Measurements from ENCODE around the gene AKAP14.
"Not testable (repeated sequence)": the region's sequence is repeated elsewhere in the genome, so short reads cannot be mapped to it uniquely, and the experiment has no call there.

AKAP14 gene

DNA sequence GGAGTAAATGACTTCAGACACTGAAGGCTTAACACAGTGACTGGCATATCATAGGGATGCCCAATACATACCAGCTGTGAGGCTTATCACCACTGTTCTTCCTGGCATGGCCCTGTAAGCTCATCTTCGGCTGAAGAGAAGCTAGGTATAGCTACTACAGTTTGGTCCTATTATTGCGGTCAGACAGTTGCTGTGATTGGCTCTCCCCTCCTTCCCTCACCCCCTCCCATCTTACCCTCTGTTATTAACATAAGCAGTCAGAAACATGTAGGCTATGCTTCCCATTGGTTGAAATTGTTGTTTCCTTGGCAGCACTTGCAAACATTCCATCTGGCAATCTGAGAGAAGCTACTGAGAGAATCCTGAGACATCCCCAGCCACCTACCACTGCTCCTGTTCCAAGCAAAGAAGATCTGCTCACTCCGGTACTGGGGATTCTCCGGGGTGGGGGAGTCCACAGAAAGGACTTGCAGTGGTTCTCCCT lies at the start of gene AKAP14:
AKAP14 (plus strand) TSS at position 51 of the 484 bp plus-strand sequence. CDS start 7,331 bp downstream, outside the sequence.
- TF ChIP-seq POLR2A (IDR thresholded peaks at IDR 0.05; ENCODE audit: low read length) (no peak), GATA1 (IDR thresholded peaks at IDR 0.05; ENCODE audit: low read depth, low read length) (no peak)
- no peak for DNase-seq

GRCh38 chrX:119852382-119853353 lies 43.0 kb upstream of the AKAP14 start, which contains the start of gene UPF3B:
UPF3B (minus strand) TSS chrX:119852963; CDS start chrX:119852928, 35 bp downstream.
- peak; percentile 97 to 99 for DNase-seq
- TF ChIP-seq POLR2A (IDR thresholded peaks at IDR 0.05; ENCODE audit: low read length), result peak; percentile 73
- TF ChIP-seq GATA1 (IDR thresholded peaks at IDR 0.05; ENCODE audit: low read depth, low read length), result no peak

GRCh38 chrX:119853444-119853843 lies 42.2 kb upstream of the AKAP14 start:
- TF ChIP-seq GATA1 (IDR thresholded peaks at IDR 0.05; ENCODE audit: low read depth, low read length) (no peak), POLR2A (IDR thresholded peaks at IDR 0.05; ENCODE audit: low read length) (no peak)
- no peak for DNase-seq

DNA sequence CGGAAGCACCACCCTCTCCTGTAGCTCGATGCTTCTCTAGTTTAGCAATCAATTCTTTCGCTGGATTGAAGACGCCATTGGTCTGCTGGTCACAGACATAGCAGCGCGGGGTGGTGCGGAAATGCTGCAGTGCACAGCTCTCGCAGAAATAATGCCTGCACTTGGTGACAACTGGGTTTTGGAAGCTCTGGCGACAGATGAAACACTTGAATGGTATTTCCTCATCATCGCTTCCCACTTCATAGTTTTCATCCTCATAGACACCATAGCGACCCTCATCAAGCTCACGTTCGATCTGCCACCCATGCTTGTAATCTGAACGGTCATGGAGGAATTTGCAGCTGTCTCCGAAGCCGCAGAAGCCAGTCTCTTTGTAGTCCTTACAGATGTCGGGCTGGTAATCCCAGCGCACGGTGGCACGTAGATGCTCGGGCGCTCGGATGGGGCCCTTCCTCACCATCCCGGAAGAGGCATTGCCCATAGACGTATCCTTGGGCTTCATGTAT lies 25.0 kb upstream of the AKAP14 start:
- TF ChIP-seq POLR2A (IDR thresholded peaks at IDR 0.05; ENCODE audit: low read length) (no peak), GATA1 (IDR thresholded peaks at IDR 0.05; ENCODE audit: low read depth, low read length) (no peak)
- DNase-seq, result peak; percentile 42 to 61

DNA sequence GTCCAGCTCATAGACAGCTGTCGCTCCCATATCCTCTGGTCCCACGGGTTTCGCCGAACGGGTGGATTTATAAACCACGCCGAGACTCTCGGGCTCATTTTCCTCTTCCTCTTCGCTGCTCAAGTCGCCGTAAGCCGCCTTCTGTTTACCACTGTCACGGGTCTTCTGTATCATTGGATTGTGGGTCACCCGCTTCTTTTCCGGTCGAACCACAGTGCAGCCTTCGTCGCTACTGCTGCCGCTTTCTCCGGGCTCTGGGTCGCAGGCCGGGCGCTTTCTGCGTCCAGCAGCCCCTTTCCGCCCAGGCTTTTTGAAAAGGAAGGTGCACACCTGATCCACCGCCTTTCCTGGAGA lies 24.5 kb upstream of the AKAP14 start:
- TF ChIP-seq GATA1 (IDR thresholded peaks at IDR 0.05; ENCODE audit: low read depth, low read length) (no peak), POLR2A (IDR thresholded peaks at IDR 0.05; ENCODE audit: low read length) (no peak)
- DNase-seq, result no peak

DNA sequence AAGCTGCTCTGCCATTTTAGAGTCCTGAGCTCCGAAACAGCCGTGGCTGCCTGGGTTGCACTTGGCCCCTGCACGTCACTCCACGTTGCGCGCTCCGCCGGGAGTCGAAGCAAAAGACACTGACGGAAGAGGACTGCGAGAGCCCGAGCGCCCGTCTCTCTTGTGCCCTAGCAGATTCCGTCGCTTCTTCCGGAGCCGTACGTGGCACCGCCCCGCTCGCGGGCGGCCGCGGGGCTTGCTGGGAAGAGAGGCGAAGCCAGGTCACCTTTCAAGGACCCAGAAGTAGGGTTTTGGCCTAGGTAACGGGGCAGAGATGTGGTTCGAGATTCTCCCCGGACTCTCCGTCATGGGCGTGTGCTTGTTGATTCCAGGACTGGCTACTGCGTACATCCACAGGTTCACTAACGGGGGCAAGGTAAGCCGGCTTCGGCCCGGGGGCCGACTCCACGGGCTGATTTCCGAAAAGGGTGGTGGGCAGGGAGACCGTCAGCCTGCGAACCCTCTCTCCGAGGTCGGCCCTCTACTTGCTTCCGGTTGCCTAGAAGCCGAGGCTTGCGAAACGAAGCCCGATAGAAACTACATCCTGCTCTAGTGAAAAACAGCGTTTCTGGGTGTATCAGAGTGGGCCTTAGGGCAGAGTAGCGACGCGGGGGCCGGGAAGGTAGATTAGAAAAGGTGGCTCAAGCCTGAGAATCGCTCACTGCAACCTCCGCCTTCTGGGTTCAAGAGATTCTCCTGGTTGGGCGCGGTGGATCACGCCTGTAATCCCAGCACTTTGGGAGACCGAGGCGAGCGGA lies 23.9 kb upstream of the AKAP14 start, which contains the start of the genes NDUFA1 and RNF113A:
NDUFA1 (plus strand) TSS at position 234 of the 797 bp plus-strand sequence; CDS start at position 314, 80 bp downstream.
RNF113A (minus strand) TSS at position 135 of the 797 bp plus-strand sequence; CDS start at position 15, 120 bp downstream.
- TF ChIP-seq GATA1 (IDR thresholded peaks at IDR 0.05; ENCODE audit: low read depth, low read length), result no peak
- TF ChIP-seq POLR2A (IDR thresholded peaks at IDR 0.05; ENCODE audit: low read length), result peak; percentile 90
- DNase-seq, result peak; percentile 90 to 92

DNA sequence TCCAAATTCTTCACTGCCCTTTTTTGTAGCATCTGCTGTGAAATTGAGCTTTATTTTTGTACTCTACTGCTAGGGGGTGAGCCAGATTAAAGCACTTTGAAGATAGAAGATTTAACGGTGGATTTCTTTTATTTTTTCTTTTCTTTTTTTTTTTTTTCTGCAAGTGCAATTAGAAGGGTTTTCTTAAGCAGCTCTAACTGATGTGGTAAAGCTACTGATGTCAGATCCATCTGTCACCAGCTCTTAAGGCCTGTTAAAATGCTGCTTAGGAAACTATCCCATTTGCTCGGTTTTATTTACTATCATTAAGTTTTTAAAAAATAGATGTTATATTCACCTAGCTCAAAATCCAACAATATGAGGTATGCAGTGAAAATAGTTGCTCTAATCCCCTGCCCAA lies 17.0 kb upstream of the AKAP14 start:
- TF ChIP-seq GATA1 (IDR thresholded peaks at IDR 0.05; ENCODE audit: low read depth, low read length) (no peak), POLR2A (IDR thresholded peaks at IDR 0.05; ENCODE audit: low read length) (no peak)
- DNase-seq, result no peak

DNA sequence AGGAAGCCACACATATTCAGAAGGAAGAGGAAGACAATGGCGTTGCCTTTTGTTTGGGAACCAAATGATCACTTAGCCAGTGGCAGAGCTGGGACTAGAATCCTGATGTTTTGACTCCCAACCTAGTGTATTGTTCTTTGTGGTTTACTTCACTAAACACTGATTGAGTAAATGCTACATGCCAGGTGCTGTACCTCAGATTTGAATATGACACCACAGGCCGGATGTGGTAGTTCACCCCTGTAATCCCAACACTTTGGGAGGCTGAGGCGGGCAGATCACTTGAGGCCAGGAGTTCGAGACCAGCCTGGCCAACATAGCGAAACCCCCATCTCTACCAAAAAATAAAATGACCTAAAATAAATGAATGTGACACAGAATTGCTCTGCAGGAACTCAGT lies 15.6 kb upstream of the AKAP14 start:
- TF ChIP-seq GATA1 (IDR thresholded peaks at IDR 0.05; ENCODE audit: low read depth, low read length) (no peak), POLR2A (IDR thresholded peaks at IDR 0.05; ENCODE audit: low read length) (no peak)
- DNase-seq, result no peak

DNA sequence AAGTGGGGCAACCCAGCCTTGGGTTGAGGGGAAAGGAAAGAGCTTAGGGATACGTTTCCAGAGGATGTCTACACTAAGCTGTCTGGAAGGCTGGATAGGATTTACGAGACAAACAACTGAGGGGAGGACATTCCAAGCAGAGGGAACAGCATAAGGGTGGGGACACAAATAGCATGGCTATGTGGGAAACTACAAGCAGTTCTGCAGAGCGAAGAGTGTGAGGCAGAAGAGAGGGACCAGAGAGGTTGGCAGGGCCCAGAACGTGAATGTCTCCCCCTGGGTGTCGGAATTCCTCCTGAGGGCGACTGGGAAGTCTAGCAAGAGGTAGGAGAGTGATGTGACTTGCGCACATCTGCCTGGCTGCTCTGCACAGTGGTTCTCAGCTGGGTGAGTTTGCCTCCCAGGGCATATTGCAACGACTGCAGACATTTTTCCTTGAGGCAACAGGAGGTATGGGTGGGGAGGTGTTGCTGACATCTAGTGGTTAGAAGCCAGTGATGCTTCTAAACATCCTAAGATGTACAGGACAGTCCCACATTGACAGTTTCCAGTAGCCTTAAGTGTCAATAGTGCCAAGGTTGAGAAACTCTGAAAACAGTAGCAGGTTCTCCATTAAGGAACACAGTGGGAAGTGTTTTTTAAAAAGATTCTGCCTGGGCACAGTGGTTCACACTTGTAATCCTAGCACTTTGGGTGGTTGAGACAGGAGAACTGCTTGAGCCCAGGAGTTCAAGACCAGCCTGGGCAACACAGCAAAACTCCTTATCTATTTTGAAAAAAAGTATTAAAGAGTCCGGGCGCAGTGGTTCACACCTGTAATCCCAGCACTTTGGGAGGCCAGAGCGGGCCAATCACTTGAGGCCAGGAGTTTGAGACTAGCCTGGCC lies 14.9 kb upstream of the AKAP14 start:
- peak; percentile 59 to 66 for DNase-seq
- TF ChIP-seq GATA1 (IDR thresholded peaks at IDR 0.05; ENCODE audit: low read depth, low read length), result no peak

- peak; percentile 25 to 54 for DNase-seq
Measured at GRCh38 chrX:119885554-119886428, 9.9 kb upstream of the AKAP14 start.

GRCh38 chrX:119887721-119888425 lies 7.8 kb upstream of the AKAP14 start:
- TF ChIP-seq POLR2A (IDR thresholded peaks at IDR 0.05; ENCODE audit: low read length) (no peak), GATA1 (IDR thresholded peaks at IDR 0.05; ENCODE audit: low read depth, low read length) (no peak)
- DNase-seq, result peak; percentile 72 to 73

More at GRCh38 chrX:119885554-119886428, 9.9 kb upstream of the AKAP14 start:
- TF ChIP-seq GATA1 (IDR thresholded peaks at IDR 0.05; ENCODE audit: low read depth, low read length) (no peak), POLR2A (IDR thresholded peaks at IDR 0.05; ENCODE audit: low read length) (no peak)

- DNase-seq, result not testable (repeated sequence)
Measured at GRCh38 chrX:119890626-119891025, 5.1 kb upstream of the AKAP14 start.

DNA sequence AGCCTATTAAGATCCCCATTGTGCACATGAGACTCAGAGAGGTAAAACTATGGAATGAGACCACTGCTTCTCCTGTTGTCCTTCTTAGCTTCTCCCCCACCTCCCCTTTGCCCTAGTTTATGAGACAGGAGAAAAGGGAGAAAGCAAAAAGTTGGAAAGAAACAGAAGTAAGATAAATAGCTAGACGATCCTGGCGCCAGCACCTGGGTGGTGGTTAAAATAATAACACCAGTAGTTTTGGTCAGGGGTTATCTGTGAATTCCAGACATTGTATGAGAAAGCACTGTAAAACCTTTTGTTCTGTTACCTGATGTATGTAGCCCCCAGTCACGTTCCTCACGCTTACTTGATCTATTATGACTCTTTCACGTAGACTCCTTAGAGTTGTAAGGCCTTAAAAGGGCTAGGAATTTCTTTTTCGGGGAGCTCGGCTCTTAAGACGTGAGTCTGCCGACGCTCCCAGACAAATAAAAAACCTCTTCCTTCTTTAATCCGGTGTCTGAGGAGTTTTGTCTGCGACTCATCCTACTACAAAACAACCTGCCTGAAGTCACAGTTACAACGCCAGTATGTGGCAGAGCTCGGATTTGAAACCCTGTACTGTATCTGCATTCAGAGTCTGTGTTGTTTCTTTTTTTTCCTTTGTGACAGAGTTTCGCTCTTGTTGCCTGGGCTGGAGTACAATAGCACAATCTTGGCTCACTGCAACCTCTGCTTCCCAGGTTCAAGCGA lies 3.6 kb upstream of the AKAP14 start:
- not testable (repeated sequence) for DNase-seq

Data from erythroblast (primary cell).